ENCODE results near the gene JAKMIP1. TPM values are rescaled to one million over a fixed set of nuclear protein-coding genes. Genes with fewer than 3 reads are reported as not detected.

The JAKMIP1 gene
- total RNA-seq, 1 experiment from 2014 or later = 0.21 TPM

- peak; percentile 48 for DNase-seq (ENCODE audit: low spot score)
Observed at GRCh38 chr4:6119507-6120020, 80.8 kb downstream of the JAKMIP1 start.

DNA sequence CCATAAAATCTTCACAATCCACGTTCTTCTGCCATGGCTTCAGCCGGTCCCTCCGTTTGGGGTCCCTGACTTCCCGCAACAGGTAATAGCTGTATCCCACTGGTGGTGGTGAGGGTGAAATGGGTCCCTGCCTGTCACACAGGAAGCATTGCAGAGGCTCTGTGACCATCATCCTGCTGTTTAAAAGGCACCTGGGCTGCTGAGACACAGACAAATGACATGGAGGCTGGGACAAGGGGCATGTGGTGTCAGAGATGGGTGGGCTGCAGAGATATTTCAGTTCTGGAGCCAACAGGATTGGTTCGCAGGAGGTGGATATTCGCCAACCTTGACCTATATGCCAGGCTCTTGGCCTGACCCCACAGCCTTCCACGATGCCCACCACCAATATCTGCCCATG is 82.1 kb downstream of the JAKMIP1 start:
- DNase-seq (ENCODE audit: low spot score) = no peak

- no peak for DNase-seq (ENCODE audit: low spot score)
Observed at GRCh38 chr4:6116696-6117285, 83.6 kb downstream of the JAKMIP1 start.

DNA sequence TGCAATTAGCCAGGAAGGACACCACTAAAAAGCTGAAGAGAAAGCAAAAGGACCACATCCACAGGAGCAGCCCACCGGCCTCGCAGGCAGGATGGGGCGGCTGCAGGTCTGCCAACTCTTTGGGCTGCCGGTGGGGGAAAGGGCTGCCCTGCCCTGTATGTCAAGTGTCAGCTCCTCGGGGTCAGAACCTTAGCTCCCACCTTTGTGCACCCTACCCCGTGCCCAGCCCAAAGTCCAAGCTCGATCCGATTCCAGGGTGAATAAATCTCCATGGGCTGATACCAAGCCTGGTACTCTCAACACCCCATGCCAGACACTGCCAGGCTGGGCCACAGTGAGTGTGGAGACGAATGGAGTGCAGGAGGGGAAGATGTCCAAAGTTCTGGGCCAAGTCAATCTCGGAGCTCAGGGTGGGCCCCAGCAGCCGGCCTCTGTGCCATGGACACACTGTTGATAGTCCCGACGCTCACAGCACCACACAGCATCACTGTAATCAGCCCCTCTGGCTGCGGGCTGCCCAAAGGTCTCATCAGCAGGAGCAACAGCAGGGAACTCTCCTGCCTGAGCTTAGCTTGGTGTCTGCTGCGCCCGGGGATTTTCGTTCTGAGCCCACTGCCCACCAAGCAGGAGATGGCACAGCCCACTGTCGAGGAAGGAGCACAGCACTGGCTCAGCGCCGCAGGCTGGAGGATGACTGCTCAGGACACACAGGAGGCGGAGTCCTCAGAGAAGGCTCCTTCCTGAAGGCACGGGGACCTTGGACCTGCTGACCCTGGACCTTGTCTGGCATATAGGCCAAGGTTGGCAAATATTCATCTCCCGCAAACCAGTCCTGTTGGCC is 84.4 kb downstream of the JAKMIP1 start:
- DNase-seq (ENCODE audit: low spot score) = no peak

DNA sequence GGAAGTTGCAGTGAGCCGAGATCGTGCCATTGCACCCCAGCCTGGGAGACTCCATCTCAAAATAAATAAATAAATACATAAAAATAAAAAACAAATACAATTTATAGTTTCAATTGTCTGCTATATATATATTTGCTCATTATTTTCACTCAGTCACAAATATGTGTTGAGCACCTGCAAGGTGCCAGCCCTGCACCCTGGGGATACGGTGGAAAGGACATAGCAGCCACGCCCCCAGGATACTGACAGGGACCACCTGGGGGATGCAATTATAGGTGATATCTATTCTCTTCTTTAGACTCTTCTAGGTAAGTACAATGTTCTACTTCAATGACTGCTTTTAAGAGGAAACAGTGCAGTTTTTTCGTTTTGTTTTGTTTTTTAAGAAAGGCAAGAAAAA is 85.0 kb downstream of the JAKMIP1 start:
- DNase-seq (ENCODE audit: low spot score) = no peak

GRCh38 chr4:6114601-6115000 is 85.7 kb downstream of the JAKMIP1 start:
- no peak for DNase-seq (ENCODE audit: low spot score)

DNA sequence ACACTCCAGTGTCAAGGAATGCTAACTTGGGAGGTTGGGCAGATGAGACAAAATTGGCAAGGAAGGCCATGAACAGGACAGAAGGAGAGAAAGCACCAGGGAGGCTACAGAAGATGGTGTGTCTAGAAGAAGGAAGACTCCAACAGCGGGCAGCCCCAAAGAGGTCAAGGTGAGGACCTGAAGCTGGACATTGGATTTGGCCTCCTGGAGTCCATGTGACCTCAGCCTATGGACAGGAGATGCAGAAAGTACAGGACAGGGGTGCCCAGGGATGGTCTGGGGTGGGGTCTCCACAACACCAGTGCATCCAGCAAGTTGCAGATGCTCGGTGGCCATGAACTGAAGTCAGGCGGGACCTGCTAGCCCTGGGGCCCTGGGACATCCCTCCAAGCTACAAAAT is 86.2 kb downstream of the JAKMIP1 start:
- DNase-seq (ENCODE audit: low spot score) = no peak

DNA sequence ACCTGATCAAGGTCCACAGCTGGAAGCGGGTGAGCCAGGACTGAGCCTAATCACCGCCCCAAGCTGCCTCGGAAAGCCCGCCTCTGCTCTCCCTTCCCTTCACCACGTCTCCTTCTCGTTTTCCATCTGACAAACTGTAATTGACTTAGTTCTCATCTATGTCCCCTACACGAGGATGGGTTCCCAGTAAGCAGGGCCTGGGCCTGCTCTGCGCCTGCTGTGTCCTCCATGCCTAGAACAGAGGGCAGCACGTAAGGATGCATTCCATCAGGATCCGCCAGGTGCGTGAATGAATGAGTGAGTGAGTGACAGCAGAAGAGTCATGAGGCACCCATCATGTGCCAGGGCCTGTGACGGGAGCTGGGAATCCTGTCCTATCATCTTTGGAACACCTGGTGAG is 86.7 kb downstream of the JAKMIP1 start:
- no peak for DNase-seq (ENCODE audit: low spot score)

DNA sequence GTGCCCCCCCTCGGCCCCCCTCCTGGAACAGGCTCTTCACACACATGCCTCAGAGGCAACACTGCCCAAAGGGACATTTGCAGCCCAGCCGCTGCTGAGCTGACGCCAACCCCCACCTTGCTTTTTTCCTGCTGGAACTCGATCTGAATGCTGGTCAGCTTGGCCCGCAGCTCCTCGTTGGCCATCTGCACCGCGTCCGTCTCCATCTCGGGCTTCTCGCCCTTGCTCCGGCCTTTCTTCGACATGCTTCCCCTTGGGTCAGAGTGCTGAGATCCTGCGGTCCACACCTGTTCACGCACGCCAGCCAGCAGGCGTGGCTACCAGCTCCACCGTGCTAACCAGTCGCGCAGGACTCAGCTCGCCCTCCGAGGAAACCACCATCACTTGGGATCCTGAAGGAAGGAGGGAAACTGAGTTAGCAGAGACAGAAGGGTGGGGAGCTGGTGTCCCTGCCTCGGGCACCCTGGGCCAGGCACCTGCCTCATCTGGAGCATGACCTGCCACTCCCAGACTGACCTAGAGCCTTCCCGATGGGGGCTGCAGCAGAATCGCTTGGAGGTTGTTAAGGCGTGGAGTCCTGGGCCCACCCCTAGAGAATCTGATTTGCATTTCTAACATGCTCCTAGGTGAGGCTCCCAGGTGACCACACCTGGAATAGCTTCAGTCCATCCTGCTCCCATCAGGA is 87.6 kb downstream of the JAKMIP1 start:
- no peak for DNase-seq (ENCODE audit: low spot score)

- DNase-seq (ENCODE audit: low spot score) = no peak
Observed at GRCh38 chr4:6111354-6111960, 88.9 kb downstream of the JAKMIP1 start.

- DNase-seq (ENCODE audit: low spot score) = no peak
Observed at GRCh38 chr4:6110681-6111353, 89.5 kb downstream of the JAKMIP1 start.

GRCh38 chr4:6109842-6110560 is 90.3 kb downstream of the JAKMIP1 start:
- DNase-seq (ENCODE audit: low spot score) = no peak

- DNase-seq (ENCODE audit: low spot score) = no peak
Observed at GRCh38 chr4:6107886-6108285, 92.5 kb downstream of the JAKMIP1 start.

- DNase-seq (ENCODE audit: low spot score) = no peak
Observed at GRCh38 chr4:6107114-6107791, 93.1 kb downstream of the JAKMIP1 start.

DNA sequence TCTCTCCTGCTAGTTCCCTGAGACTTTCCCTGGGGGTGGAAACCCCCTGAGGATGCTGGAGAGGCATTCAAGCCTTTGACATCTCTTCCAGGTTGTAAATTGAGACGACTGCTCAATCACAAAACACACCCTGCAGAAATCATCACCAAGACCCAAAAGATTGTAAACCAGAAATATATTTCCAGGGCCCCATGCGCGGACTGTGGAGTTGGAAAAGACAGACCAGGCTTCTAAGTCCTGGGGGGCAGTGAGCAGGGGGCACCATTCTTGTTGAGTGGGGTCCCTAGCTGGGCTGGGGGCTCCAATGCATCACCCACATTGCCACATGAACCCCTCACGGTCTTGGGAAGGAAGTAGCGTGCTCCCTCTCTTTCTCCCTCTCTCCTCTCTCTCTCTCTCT is 94.2 kb downstream of the JAKMIP1 start:
- no peak for DNase-seq (ENCODE audit: low spot score)

DNA sequence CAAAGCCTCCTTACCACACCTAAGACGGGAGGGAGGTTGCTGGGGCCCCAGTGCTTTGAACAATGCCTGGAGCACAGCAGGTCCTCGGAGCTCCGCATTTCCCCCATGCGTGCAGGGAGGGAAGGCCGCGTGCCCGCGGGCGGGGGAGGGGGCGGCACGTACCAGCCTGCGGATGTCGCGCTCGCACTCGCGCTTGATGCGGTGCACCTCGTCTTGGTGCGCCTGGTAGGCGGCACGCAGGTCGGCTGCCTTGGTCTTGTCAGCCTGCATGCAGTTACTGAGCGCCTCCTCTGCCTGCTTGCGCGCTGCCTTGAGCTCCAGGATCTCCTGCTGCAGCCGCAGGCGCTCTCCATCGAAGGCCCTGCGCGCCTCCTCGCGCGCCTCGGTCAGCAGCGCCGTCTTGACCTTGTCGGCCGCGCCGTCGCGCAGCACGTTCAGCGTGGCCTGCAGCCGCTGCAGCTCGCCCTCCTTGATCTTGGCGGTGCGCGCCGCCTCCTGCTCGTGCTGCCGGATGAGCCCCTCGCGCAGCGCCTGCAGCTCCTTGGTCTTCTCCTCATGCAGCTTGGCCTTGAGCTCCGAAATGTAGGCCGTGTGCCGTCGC is 94.9 kb downstream of the JAKMIP1 start:
- DNase-seq (ENCODE audit: low spot score) = no peak

GRCh38 chr4:6104541-6105130 is 95.7 kb downstream of the JAKMIP1 start:
- DNase-seq (ENCODE audit: low spot score) = no peak

- DNase-seq (ENCODE audit: low spot score) = no peak
Observed at GRCh38 chr4:6097581-6097980, 102.8 kb downstream of the JAKMIP1 start.

- no peak for DNase-seq (ENCODE audit: low spot score)
Observed at GRCh38 chr4:6095897-6096296, 104.5 kb downstream of the JAKMIP1 start.

Data from H4 (cell line).